ENCODE data around the gene HUNK. TPM values are rescaled to one million over a fixed set of nuclear protein-coding genes. Genes with fewer than 3 reads are reported as not detected.

The HUNK gene
- total and polyA plus RNA-seq, 12 donors, result 0.13 to 1.4 (median 0.54) TPM

DNA sequence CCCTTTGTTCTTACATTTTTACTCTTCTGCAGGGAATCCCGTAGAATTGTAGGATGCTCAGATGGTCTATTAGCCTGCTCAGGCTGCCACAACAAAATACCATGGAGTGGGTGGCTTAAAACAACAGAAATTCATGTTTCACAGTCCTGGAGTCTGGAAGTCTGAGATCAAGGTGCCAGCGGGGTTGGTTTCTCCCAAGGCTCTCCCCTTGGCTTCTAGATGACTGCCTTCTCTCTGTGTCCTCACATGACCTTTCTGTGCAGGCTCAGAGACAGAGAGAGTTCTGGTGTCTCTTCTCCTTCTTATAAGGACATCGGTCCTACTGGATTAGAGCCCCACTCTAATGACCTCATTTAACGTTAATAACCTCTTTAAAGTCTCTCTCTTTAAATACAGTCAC, 41.7 kb downstream of the HUNK start:
- Histone ChIP-seq H3K27me3 (no peaks in the 10 kb centered on the region), H3K36me3 (replicated peaks in 1 of 2) (no peaks in the 10 kb centered on the region), H3K9me3 (replicated peaks in 1 of 3) (no peaks in the 10 kb centered on the region), H3K4me3 (no peak overlapping the region), H3K27ac (no peak overlapping the region), H3K4me1 (replicated peaks in 1 of 2) (no peaks in the 10 kb centered on the region)
- TF ChIP-seq POLR2A (IDR thresholded peaks at IDR 0.05), result no peak
- TF ChIP-seq, protein P1, sequence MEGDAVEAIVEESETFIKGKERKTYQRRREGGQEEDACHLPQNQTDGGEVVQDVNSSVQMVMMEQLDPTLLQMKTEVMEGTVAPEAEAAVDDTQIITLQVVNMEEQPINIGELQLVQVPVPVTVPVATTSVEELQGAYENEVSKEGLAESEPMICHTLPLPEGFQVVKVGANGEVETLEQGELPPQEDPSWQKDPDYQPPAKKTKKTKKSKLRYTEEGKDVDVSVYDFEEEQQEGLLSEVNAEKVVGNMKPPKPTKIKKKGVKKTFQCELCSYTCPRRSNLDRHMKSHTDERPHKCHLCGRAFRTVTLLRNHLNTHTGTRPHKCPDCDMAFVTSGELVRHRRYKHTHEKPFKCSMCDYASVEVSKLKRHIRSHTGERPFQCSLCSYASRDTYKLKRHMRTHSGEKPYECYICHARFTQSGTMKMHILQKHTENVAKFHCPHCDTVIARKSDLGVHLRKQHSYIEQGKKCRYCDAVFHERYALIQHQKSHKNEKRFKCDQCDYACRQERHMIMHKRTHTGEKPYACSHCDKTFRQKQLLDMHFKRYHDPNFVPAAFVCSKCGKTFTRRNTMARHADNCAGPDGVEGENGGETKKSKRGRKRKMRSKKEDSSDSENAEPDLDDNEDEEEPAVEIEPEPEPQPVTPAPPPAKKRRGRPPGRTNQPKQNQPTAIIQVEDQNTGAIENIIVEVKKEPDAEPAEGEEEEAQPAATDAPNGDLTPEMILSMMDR (IDR thresholded peaks at IDR 0.05), result no peak
- intact Hi-C loops (cut with DNase I), result no loop called here
- DNase-seq, result no peak
- WGBS, 4 donors, result 74 to 89% (median 80%) methylated on average over 4 of the region's 4 CpGs

DNA sequence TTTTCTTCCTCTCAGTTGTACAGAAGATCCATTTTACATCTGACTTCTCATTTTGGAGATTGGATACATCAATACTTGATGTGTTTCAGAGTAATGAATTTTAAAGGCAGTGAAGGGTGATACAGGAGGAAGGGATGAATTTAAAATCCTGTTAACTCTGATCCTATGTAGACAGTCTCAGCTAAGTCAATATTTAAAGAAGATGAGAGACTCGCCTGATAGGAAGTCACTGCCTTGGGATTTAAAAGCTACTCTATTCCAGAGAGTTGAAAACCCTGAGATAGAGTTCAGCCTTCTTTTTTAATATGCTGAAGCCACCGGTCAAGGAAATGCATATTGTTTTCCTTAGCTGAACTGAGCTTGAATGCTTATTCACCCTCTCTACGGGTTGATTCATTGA, 42.7 kb downstream of the HUNK start:
- Histone ChIP-seq H3K4me3 (no peak overlapping the region), H3K4me1 (replicated peaks in 1 of 2) (no peaks in the 10 kb centered on the region), H3K27ac (no peak overlapping the region), H3K9me3 (replicated peaks in 1 of 3) (no peaks in the 10 kb centered on the region), H3K27me3 (no peaks in the 10 kb centered on the region), H3K36me3 (replicated peaks in 1 of 2) (no peaks in the 10 kb centered on the region)
- intact Hi-C loops (cut with DNase I), result no loop called here
- 72 to 84% (median 78%) methylated on average over 3 of the region's 3 CpGs for WGBS, 4 donors
- TF ChIP-seq, protein P1 (IDR thresholded peaks at IDR 0.05), result no peak
- TF ChIP-seq POLR2A (IDR thresholded peaks at IDR 0.05), result no peak
- DNase-seq, result no peak

- no peak for DNase-seq
- Histone ChIP-seq H3K27me3 (no peaks in the 10 kb centered on the region), H3K4me3 (no peak overlapping the region), H3K36me3 (replicated peaks in 1 of 2) (no peaks in the 10 kb centered on the region), H3K9me3 (replicated peaks in 1 of 3) (no peaks in the 10 kb centered on the region), H3K27ac (no peak overlapping the region), H3K4me1 (replicated peaks in 1 of 2) (no peaks in the 10 kb centered on the region)
- 92 to 95% (median 93%) methylated on average over 7 of the region's 7 CpGs for WGBS, 4 donors
- no peak for TF ChIP-seq POLR2A (IDR thresholded peaks at IDR 0.05)
- TF ChIP-seq, protein P1 (IDR thresholded peaks at IDR 0.05), result no peak
- intact Hi-C loops (cut with DNase I), result no loop called here
These were observed 44.3 kb downstream of the HUNK start for GRCh38 chr21:31917108-31917507.

DNA sequence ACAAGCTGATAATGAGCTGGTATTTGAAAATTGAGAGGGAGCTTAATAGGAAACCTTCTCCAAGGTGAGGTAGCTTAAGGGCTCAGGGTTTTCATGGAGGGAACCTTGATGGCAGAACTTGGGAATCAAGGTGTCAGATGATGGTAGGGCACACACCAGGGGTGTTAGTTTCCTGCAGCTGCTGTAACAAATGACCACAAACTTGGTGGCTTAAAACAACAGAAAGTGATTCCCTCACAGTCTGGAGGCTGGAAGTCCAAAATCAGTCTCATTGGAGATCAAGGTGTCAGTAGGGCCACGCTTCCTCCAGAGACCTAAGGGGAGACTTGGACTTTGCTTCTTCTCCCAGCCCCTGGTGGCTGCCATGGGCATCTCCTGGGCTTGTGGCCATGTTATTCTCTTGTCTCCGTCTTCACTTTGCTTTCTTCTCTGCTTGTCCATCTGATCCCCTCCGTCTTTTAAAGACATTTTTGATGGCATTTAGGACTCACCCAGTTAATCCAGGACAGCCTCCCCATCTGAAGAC, 45.5 kb downstream of the HUNK start:
- Histone ChIP-seq H3K4me3 (no peak overlapping the region), H3K27ac (no peak overlapping the region), H3K4me1 (replicated peaks in 1 of 2) (no peaks in the 10 kb centered on the region), H3K36me3 (replicated peaks in 1 of 2) (no peaks in the 10 kb centered on the region), H3K27me3 (no peaks in the 10 kb centered on the region), H3K9me3 (replicated peaks in 1 of 3) (no peaks in the 10 kb centered on the region)
- 90 to 97% (median 94%) methylated on average over 3 of the region's 3 CpGs for WGBS, 4 donors
- DNase-seq, result no peak
- TF ChIP-seq, protein P1 (IDR thresholded peaks at IDR 0.05), result no peak
- TF ChIP-seq POLR2A (IDR thresholded peaks at IDR 0.05), result no peak
- intact Hi-C loops (cut with DNase I), result no loop called here

All from adrenal gland (tissue), 12 donors.